ENCODE measurements around the gene DAP.

Gene DAP

DNA sequence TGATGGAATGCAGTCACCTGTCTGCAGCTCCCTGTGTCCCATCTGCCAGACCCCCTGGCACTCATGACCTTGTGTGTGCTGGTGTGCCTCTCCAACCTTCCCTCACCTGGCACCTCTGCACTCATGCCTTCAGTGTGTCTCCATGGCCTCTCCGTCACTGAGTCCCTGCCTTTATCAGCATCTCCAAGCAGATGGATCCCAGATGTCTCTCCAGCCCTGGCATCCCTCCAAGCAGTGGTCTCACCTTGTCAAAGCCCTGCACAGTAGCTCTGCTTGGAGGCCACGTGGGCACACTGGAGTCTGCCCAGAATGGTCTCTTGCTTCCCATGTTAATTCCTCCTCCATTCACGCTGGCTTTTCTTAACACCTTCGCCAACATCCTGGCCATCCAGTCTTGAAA lies 84.8 kb downstream of the DAP start:
- H3K4me3 ChIP-seq (ENCODE audit: low read length), result no peak overlapping the region
- no peak overlapping the region for H3K27ac ChIP-seq (ENCODE audit: low read depth, low read length)
- 91% methylated on average over 4 of the region's 4 CpGs for WGBS
- H3K27me3 ChIP-seq (ENCODE audit: insufficient read depth, low read length), result no peaks in the 10 kb centered on the region
- H3K9me3 ChIP-seq (ENCODE audit: insufficient read depth, low read depth, low read length), result no peaks in the 10 kb centered on the region
- peaks cover 15% of the 10 kb centered on the region for H3K36me3 ChIP-seq (ENCODE audit: insufficient read depth, low read length)
- no peak overlapping the region for H3K9ac ChIP-seq (ENCODE audit: low read depth, low read length)
- no peaks in the 10 kb centered on the region for H3K4me1 ChIP-seq (ENCODE audit: insufficient read depth, low read length)

GRCh38 chr5:10675177-10675700 lies 85.8 kb downstream of the DAP start:
- Histone ChIP-seq H3K4me3 (ENCODE audit: low read length) (no peak overlapping the region), H3K27me3 (ENCODE audit: insufficient read depth, low read length) (no peaks in the 10 kb centered on the region), H3K27ac (ENCODE audit: low read depth, low read length) (no peak overlapping the region), H3K9ac (ENCODE audit: low read depth, low read length) (no peak overlapping the region), H3K9me3 (ENCODE audit: insufficient read depth, low read depth, low read length) (no peaks in the 10 kb centered on the region), H3K4me1 (ENCODE audit: insufficient read depth, low read length) (no peaks in the 10 kb centered on the region), H3K36me3 (ENCODE audit: insufficient read depth, low read length) (peaks cover 8% of the 10 kb centered on the region)
- 93% methylated on average over 14 of the region's 14 CpGs for WGBS

GRCh38 chr5:10674582-10674981 lies 86.5 kb downstream of the DAP start:
- Histone ChIP-seq H3K36me3 (ENCODE audit: insufficient read depth, low read length) (peaks cover 2% of the 10 kb centered on the region; the same call in 1 of the 2 replicates), H3K9me3 (ENCODE audit: insufficient read depth, low read depth, low read length) (no peaks in the 10 kb centered on the region), H3K27me3 (ENCODE audit: insufficient read depth, low read length) (no peaks in the 10 kb centered on the region), H3K27ac (ENCODE audit: low read depth, low read length) (no peak overlapping the region), H3K9ac (ENCODE audit: low read depth, low read length) (no peak overlapping the region), H3K4me1 (ENCODE audit: insufficient read depth, low read length) (no peaks in the 10 kb centered on the region), H3K4me3 (ENCODE audit: low read length) (no peak overlapping the region)
- WGBS, result 82% methylated on average over 6 of the region's 6 CpGs

GRCh38 chr5:10674096-10674495 lies 86.9 kb downstream of the DAP start:
- 94% methylated on average over 11 of the region's 11 CpGs for WGBS
- Histone ChIP-seq H3K4me3 (ENCODE audit: low read length) (no peak overlapping the region), H3K9me3 (ENCODE audit: insufficient read depth, low read depth, low read length) (no peaks in the 10 kb centered on the region), H3K9ac (ENCODE audit: low read depth, low read length) (no peak overlapping the region), H3K36me3 (ENCODE audit: insufficient read depth, low read length) (no peaks in the 10 kb centered on the region), H3K4me1 (ENCODE audit: insufficient read depth, low read length) (no peaks in the 10 kb centered on the region), H3K27me3 (ENCODE audit: insufficient read depth, low read length) (no peaks in the 10 kb centered on the region), H3K27ac (ENCODE audit: low read depth, low read length) (no peak overlapping the region)

- WGBS, result 86% methylated on average over 9 of the region's 9 CpGs
Observed at GRCh38 chr5:10673407-10673806, 87.6 kb downstream of the DAP start.

GRCh38 chr5:10673017-10673389 lies 88.0 kb downstream of the DAP start:
- WGBS, result 89% methylated on average over 8 of the region's 8 CpGs
- Histone ChIP-seq H3K4me3 (ENCODE audit: low read length) (no peak overlapping the region), H3K9me3 (ENCODE audit: insufficient read depth, low read depth, low read length) (no peaks in the 10 kb centered on the region), H3K36me3 (ENCODE audit: insufficient read depth, low read length) (no peaks in the 10 kb centered on the region), H3K9ac (ENCODE audit: low read depth, low read length) (no peak overlapping the region), H3K4me1 (ENCODE audit: insufficient read depth, low read length) (no peaks in the 10 kb centered on the region), H3K27me3 (ENCODE audit: insufficient read depth, low read length) (no peaks in the 10 kb centered on the region), H3K27ac (ENCODE audit: low read depth, low read length) (no peak overlapping the region)

More at GRCh38 chr5:10673407-10673806, 87.6 kb downstream of the DAP start:
- no peaks in the 10 kb centered on the region for H3K9me3 ChIP-seq (ENCODE audit: insufficient read depth, low read depth, low read length)
- H3K4me1 ChIP-seq (ENCODE audit: insufficient read depth, low read length), result no peaks in the 10 kb centered on the region
- H3K9ac ChIP-seq (ENCODE audit: low read depth, low read length), result no peak overlapping the region
- no peaks in the 10 kb centered on the region for H3K36me3 ChIP-seq (ENCODE audit: insufficient read depth, low read length)
- no peak overlapping the region for H3K27ac ChIP-seq (ENCODE audit: low read depth, low read length)
- H3K27me3 ChIP-seq (ENCODE audit: insufficient read depth, low read length), result no peaks in the 10 kb centered on the region
- no peak overlapping the region for H3K4me3 ChIP-seq (ENCODE audit: low read length)

DNA sequence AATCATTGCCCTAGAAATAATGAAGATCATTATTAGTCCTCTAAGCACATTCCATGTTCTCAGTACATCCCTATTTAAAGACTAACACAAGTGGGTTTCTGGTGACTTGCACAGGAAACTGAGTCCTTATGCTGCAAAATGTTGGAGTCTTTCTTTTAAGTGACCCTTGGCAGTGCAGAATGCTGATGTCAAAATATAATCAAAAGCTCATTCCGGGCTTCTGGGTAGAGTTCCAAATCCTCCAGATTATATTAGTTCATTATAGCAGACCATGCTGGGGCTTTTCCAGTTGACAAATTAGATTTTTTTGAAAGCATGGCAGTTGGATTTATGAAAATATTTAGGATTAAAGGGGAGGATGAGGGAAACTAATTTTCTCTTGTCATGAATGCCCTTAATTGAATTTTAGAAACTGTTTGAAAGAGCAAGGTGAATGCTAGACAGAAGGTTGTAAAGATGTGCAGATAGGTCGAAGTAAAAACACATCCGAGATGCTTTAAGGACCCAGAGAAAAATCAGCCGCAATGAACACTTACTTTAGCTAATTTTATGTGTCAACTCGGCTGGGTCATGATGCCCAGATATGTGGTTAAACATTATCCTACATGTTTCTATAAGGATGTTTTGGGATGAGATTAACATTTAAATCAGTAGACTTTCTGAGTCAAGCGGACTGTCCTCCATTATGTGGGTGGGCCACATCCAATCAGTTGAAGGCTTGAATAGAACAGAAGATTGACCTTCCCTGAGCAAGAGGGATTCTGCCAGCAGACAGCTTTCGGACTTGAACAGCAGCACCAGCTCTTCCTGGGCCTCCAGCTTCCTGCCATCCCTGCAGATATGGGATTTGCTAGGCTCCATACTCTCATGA lies 88.7 kb downstream of the DAP start:
- 96% methylated on average over 7 of the region's 7 CpGs for WGBS
- no peak overlapping the region for H3K9ac ChIP-seq (ENCODE audit: low read depth, low read length)
- no peaks in the 10 kb centered on the region for H3K4me1 ChIP-seq (ENCODE audit: insufficient read depth, low read length)
- no peak overlapping the region for H3K27ac ChIP-seq (ENCODE audit: low read depth, low read length)
- H3K36me3 ChIP-seq (ENCODE audit: insufficient read depth, low read length), result no peaks in the 10 kb centered on the region
- H3K27me3 ChIP-seq (ENCODE audit: insufficient read depth, low read length), result no peaks in the 10 kb centered on the region
- no peaks in the 10 kb centered on the region for H3K9me3 ChIP-seq (ENCODE audit: insufficient read depth, low read depth, low read length)
- no peak overlapping the region for H3K4me3 ChIP-seq (ENCODE audit: low read length)

DNA sequence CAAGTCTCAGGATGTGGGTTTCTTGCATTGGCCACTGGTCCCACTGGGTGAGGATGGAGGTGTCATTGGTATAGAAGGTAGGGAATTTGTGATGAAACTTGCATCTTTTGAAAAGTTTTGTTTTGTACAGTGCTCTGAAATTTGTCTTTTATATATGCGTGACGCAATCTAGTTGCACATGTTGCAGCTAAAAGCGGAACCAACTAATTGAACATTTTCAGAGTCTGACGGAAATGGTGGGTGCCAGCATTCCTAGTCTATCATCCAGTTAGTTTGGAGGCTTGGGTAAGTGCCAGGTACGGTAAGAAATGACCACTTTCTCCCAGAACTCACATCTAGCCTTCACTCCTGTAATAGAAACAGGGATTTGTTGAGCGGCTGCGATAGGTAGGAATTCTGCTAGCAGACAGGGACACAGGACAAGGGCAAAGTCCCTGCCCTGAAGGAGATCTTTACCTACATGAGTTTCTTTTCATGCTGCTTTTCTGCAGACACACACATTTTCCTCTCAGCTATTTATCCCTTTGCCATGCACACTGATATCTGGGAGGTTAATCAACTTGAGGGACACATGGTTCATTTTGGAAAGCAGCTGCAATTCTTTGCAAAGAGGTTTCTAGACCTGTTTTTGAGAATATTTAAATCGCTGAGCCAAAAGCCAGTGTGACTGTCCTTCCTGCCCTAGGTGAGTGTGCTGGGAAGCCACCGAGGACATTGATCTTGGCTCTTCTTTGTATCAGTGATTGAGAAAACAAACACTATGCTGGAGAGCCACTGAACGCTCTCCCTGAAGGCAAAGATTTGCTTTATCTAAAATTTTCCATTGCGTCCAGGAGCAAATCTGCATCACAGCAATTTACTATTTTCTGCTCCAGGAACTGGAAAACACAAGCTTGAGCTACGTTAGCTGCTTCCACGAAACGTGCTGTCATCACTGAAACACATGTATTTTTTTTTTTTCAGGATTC lies 89.7 kb downstream of the DAP start:
- H3K4me3 ChIP-seq (ENCODE audit: low read length), result no peak overlapping the region
- 90% methylated on average over 14 of the region's 14 CpGs for WGBS
- H3K9ac ChIP-seq (ENCODE audit: low read depth, low read length), result no peak overlapping the region
- H3K27me3 ChIP-seq (ENCODE audit: insufficient read depth, low read length), result no peaks in the 10 kb centered on the region
- H3K4me1 ChIP-seq (ENCODE audit: insufficient read depth, low read length), result no peaks in the 10 kb centered on the region
- no peaks in the 10 kb centered on the region for H3K9me3 ChIP-seq (ENCODE audit: insufficient read depth, low read depth, low read length)
- H3K36me3 ChIP-seq (ENCODE audit: insufficient read depth, low read length), result no peaks in the 10 kb centered on the region
- H3K27ac ChIP-seq (ENCODE audit: low read depth, low read length), result no peak overlapping the region

DNA sequence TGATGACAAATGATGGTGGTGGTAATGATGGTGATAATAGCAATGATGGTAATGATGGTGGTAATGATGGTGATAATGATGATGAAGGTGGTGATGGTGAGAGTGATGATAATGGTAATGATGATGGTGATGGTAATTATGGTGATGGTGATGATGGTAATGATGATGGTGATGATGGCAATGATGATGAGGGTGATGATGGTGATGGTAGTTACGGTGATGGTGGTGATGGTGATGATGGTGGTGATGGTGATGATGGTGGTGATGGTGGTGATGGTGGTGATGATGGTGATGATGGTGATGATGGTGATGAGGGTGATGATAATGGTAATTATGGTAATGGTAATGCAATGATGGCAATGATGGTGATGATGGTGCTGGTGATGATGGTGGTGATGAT lies 91.1 kb downstream of the DAP start:
- no peaks in the 10 kb centered on the region for H3K4me1 ChIP-seq (ENCODE audit: insufficient read depth, low read length)
- H3K9me3 ChIP-seq (ENCODE audit: insufficient read depth, low read depth, low read length), result no peaks in the 10 kb centered on the region
- WGBS, result 95% methylated on average over 1 of the region's 1 CpG
- H3K9ac ChIP-seq (ENCODE audit: low read depth, low read length), result no peak overlapping the region
- H3K27me3 ChIP-seq (ENCODE audit: insufficient read depth, low read length), result no peaks in the 10 kb centered on the region
- H3K27ac ChIP-seq (ENCODE audit: low read depth, low read length), result no peak overlapping the region
- H3K4me3 ChIP-seq (ENCODE audit: low read length), result no peak overlapping the region
- H3K36me3 ChIP-seq (ENCODE audit: insufficient read depth, low read length), result no peaks in the 10 kb centered on the region

DNA sequence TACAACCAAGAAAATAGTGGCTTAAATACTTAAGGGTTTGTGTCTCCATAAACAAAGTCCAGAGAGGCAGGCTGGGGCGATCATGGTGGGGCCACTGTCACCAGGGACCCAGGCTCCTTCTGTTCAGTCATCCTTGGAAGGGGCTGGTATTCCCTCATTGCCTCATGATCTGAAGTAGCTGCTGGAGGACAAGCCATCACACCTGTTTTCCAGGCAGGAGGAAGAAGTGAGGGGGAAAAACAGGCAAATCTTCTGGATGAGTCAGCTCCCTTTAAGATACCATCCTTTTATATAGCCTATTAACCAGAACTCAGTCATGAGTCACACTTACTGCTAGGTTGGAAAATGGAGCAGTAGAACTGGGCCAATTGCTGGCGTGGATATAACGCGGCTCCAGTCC lies 92.3 kb downstream of the DAP start:
- no peak overlapping the region for H3K27ac ChIP-seq (ENCODE audit: low read depth, low read length)
- no peaks in the 10 kb centered on the region for H3K36me3 ChIP-seq (ENCODE audit: insufficient read depth, low read length)
- H3K9me3 ChIP-seq (ENCODE audit: insufficient read depth, low read depth, low read length), result no peaks in the 10 kb centered on the region
- peaks cover under 1% of the 10 kb centered on the region; the same call in 1 of the 2 replicates for H3K4me1 ChIP-seq (ENCODE audit: insufficient read depth, low read length)
- H3K9ac ChIP-seq (ENCODE audit: low read depth, low read length), result no peak overlapping the region
- 94% methylated on average over 4 of the region's 4 CpGs for WGBS
- H3K27me3 ChIP-seq (ENCODE audit: insufficient read depth, low read length), result no peaks in the 10 kb centered on the region
- no peak overlapping the region for H3K4me3 ChIP-seq (ENCODE audit: low read length)
